CD14-positive monocyte (primary cell): ENCODE results near the gene HOXA7. TPM values are rescaled to one million over a fixed set of nuclear protein-coding genes. Genes with fewer than 3 reads are reported as not detected.

Experiments
- DNase-seq, 3 donors: peaks; one replicate each; pipeline ENCODE4 v3.0.0-alpha.2; 2011 to 2022
- H2AFZ ChIP-seq: 2 replicates; pipeline ENCODE4 v1.6.0; 2012; ENCODE audit warnings: mild to moderate bottlenecking, low read depth, low read length, inconsistent platforms; ENCODE audit not compliant: insufficient read depth, poor library complexity, severe bottlenecking
- H3K27ac ChIP-seq, 2 donors: 1 replicate in 1 of 2; 2 replicates in 1 of 2; pipeline ENCODE4 v1.5.1; 2012 to 2013; ENCODE audit warnings: low read length in 2 of 2, control low read depth in 1 of 2, inconsistent platforms in 1 of 2, low read depth in 1 of 2, mild to moderate bottlenecking in 1 of 2
- H3K27me3 ChIP-seq, 2 donors: one replicate each; pipeline versions ENCODE4 v1.6.0 to v1.6.1; 2011 to 2013; ENCODE audit warnings: low read length in 2 of 2; ENCODE audit not compliant: control insufficient read depth in 2 of 2, insufficient read depth in 2 of 2
- H3K36me3 ChIP-seq, 2 donors: replicated peaks in 1 of 2; 1 replicate in 1 of 2; 2 replicates in 1 of 2; pipeline versions ENCODE4 v1.5.1 to v1.6.1; 2012 to 2013; ENCODE audit warnings: low read length in 2 of 2, control low read depth in 1 of 2, inconsistent platforms in 1 of 2, mild to moderate bottlenecking in 1 of 2; ENCODE audit not compliant: insufficient read depth in 2 of 2, control insufficient read depth in 1 of 2
- H3K4me1 ChIP-seq, 2 donors: 1 replicate in 1 of 2; 2 replicates in 1 of 2; pipeline versions ENCODE4 v1.5.1 to v1.6.1; 2012 to 2013; ENCODE audit warnings: low read length in 2 of 2, control low read depth in 1 of 2, inconsistent platforms in 1 of 2, mild to moderate bottlenecking in 1 of 2, moderate library complexity in 1 of 2; ENCODE audit not compliant: insufficient read depth in 2 of 2, control insufficient read depth in 1 of 2
- H3K4me2 ChIP-seq: replicated peaks from 2 replicates; pipeline ENCODE3; 2012; ENCODE audit warnings: low read length, moderate library complexity, mild to moderate bottlenecking; ENCODE audit not compliant: poor library complexity, severe bottlenecking; ENCODE audit errors: extremely low read depth
- H3K4me3 ChIP-seq, 3 experiments: fragments of 200-600 bp in 1 of 3; sonication (generic) in 1 of 3; replicated peaks in 1 of 3; 1 replicate in 2 of 3; 2 replicates in 1 of 3; pipeline ENCODE4 v1.5.1; 2011 to 2013; ENCODE audit warnings: low read length in 3 of 3, mild to moderate bottlenecking in 3 of 3, control low read depth in 2 of 3, low read depth in 2 of 3, inconsistent platforms in 1 of 3, moderate library complexity in 1 of 3
- H3K79me2 ChIP-seq: 2 replicates; pipeline ENCODE4 v1.6.0; 2012; ENCODE audit warnings: mild to moderate bottlenecking, control low read depth, inconsistent platforms, low read length, moderate library complexity; ENCODE audit not compliant: insufficient read depth
- H3K9ac ChIP-seq: 2 replicates; pipeline ENCODE4 v1.6.0; 2017; ENCODE audit warnings: low read length, mild to moderate bottlenecking; ENCODE audit not compliant: insufficient read depth, poor library complexity, severe bottlenecking
- H3K9me3 ChIP-seq, 2 donors: replicated peaks in 1 of 2; 1 replicate in 1 of 2; 2 replicates in 1 of 2; pipeline versions ENCODE4 v1.5.1 to v1.6.1; 2012 to 2013; ENCODE audit warnings: low read length in 2 of 2, control low read depth in 1 of 2; ENCODE audit not compliant: control insufficient read depth in 1 of 2, insufficient read depth in 1 of 2
- H4K20me1 ChIP-seq: 2 replicates; pipeline ENCODE4 v1.6.0; 2012; ENCODE audit warnings: mild to moderate bottlenecking, low read length, control low read depth, moderate library complexity; ENCODE audit not compliant: insufficient read depth
- H3K27ac Mint-ChIP-seq, 7 donors: one replicate each; pipeline ENCODE4 v1.8.0; 2020; ENCODE audit warnings: mild to moderate bottlenecking in 7 of 7, mixed read lengths in 7 of 7, moderate library complexity in 6 of 7, inconsistent platforms in 2 of 7
- H3K27me3 Mint-ChIP-seq, 3 donors: one replicate each; pipeline ENCODE4 v1.8.0; 2021 to 2022; ENCODE audit warnings: low read depth in 3 of 3, mild to moderate bottlenecking in 3 of 3, mixed read lengths in 3 of 3, moderate library complexity in 3 of 3, inconsistent platforms in 1 of 3
- H3K36me3 Mint-ChIP-seq, 2 donors: one replicate each; pipeline ENCODE4 v1.8.0; 2020; ENCODE audit warnings: mixed read lengths in 2 of 2, inconsistent platforms in 1 of 2, mild to moderate bottlenecking in 1 of 2
- H3K4me1 Mint-ChIP-seq: one replicate; pipeline ENCODE4 v1.8.0; 2020; ENCODE audit warnings: mild to moderate bottlenecking, mixed read lengths
- H3K4me3 Mint-ChIP-seq, 2 donors: one replicate each; pipeline ENCODE4 v1.8.0; 2020; ENCODE audit warnings: mild to moderate bottlenecking in 2 of 2, mixed read lengths in 2 of 2, moderate library complexity in 1 of 2
- H3K9me3 Mint-ChIP-seq, 7 donors: one replicate each; pipeline ENCODE4 v1.8.0; 2020 to 2022; ENCODE audit warnings: mixed read lengths in 7 of 7, mild to moderate bottlenecking in 6 of 7, moderate library complexity in 6 of 7, inconsistent platforms in 2 of 7
- CTCF ChIP-seq: fragments of 200-600 bp; IDR thresholded peaks from one replicate; pipeline ENCODE4 v1.8.0; 2022; ENCODE audit warnings: antibody characterized with exemption, mild to moderate bottlenecking
- WGBS: methylation state at CpG from one replicate; pipeline ENCODE4 v1.1.5; 2013; ENCODE audit warnings: missing lambda C conversion rate; ENCODE audit not compliant: insufficient coverage; 5-methylcytosine and 5-hydroxymethylcytosine counted together
- intact Hi-C, 2 donors: fragments of 100-400 bp; cut with micrococcal nuclease; formaldehyde crosslinking; loops; one replicate each; pipeline versions ENCODE4 v1.15.0 to v1.15.1; 2023
- polyA plus RNA-seq, 3 donors: library from polyadenylated mRNA; depleted of rRNA in 1 of 3; unstranded in 2 of 3; stranded (reverse) in 1 of 3; fragments of 300-500 nt in 2 of 3; fragments of >200 nt in 1 of 3; fragmentation: Illumina TruSeq in 2 of 3; gene quantifications; 1 replicate in 2 of 3; 2 replicates in 1 of 3; pipeline ENCODE4 v1.2.3, GENCODE V29; 2012 to 2021

Gene HOXA7
- polyA plus RNA-seq, 3 donors = not detected

- peaks cover 9% of the 10 kb centered on the region for H4K20me1 ChIP-seq
- H3K79me2 ChIP-seq = no peaks in the 10 kb centered on the region
- peaks cover 11 to 30% of the 10 kb centered on the region in 2 donors for H3K9me3 ChIP-seq
- H3K4me3 Mint-ChIP-seq = peak overlapping the region; percentile 58 to 81
- peaks cover 60 to 98% of the 10 kb centered on the region in 2 donors for H3K27me3 ChIP-seq
- H3K9me3 Mint-ChIP-seq = peaks cover 2 to 36% (median 16%) of the 10 kb centered on the region in 7 donors
- peak overlapping the region; percentile 92 for H3K4me2 ChIP-seq
- no peak overlapping the region for H3K27ac Mint-ChIP-seq
- H3K27ac ChIP-seq = no peak overlapping the region
- TF ChIP-seq CTCF = no peak
- H3K27me3 Mint-ChIP-seq = peaks cover 85 to 96% (median 91%) of the 10 kb centered on the region in 3 donors
- DNase-seq = peak; percentile 66 to 75 (median 73)
- under 1% methylated on average over 59 of the region's 59 CpGs for WGBS
- H2AFZ ChIP-seq = peak overlapping the region; percentile 88
- intact Hi-C loops = loop anchor here in 1 of 2 donors (1.0 to 5.0 kb wide), 2 partner anchors 11 to 1311 kb away; no protein-coding TSS in a partner anchor
- H3K4me3 ChIP-seq = peak overlapping the region; percentile 23 to 76 (median 39)
- H3K36me3 ChIP-seq = no peaks in the 10 kb centered on the region
- H3K36me3 Mint-ChIP-seq = peaks cover 15 to 23% of the 10 kb centered on the region in 2 donors
- peaks cover 39 to 57% of the 10 kb centered on the region in 2 donors for H3K4me1 ChIP-seq
- peak overlapping the region; percentile 45 for H3K9ac ChIP-seq
- H3K4me1 Mint-ChIP-seq = peaks cover 36% of the 10 kb centered on the region
Measured at GRCh38 chr7:27173511-27173955, 17.1 kb upstream of the HOXA7 start.

GRCh38 chr7:27172823-27173510 is 16.5 kb upstream of the HOXA7 start:
- Mint-ChIP-seq H3K4me3 (peak overlapping the region; percentile 74 to 89), H3K27ac (no peak overlapping the region), H3K27me3 (peaks cover 85 to 98% (median 91%) of the 10 kb centered on the region in 3 donors), H3K4me1 (peaks cover 41% of the 10 kb centered on the region), H3K9me3 (peaks cover 2 to 40% (median 20%) of the 10 kb centered on the region in 7 donors), H3K36me3 (peaks cover 15 to 25% of the 10 kb centered on the region in 2 donors)
- intact Hi-C loops = loop anchor here in 1 of 2 donors (1.0 to 5.0 kb wide), 2 partner anchors 11 to 1311 kb away; no protein-coding TSS in a partner anchor
- Histone ChIP-seq H2AFZ (peak overlapping the region; percentile 88), H4K20me1 (peaks cover 9% of the 10 kb centered on the region), H3K9ac (peak overlapping the region; percentile 45), H3K9me3 (peaks cover 11 to 34% of the 10 kb centered on the region in 2 donors), H3K27me3 (peaks cover 65 to 98% of the 10 kb centered on the region in 2 donors), H3K4me3 (peak overlapping the region; percentile 23 to 76 (median 39)), H3K27ac (no peak overlapping the region), H3K36me3 (no peaks in the 10 kb centered on the region), H3K4me1 (peaks cover 44 to 62% of the 10 kb centered on the region in 2 donors), H3K4me2 (peak overlapping the region; percentile 92), H3K79me2 (no peaks in the 10 kb centered on the region)
- no peak for DNase-seq
- WGBS = under 1% methylated on average over 56 of the region's 58 CpGs
- TF ChIP-seq CTCF = no peak
